Right lobe of liver (tissue), 4 donors: Measurements from ENCODE around the gene CEP128.

Source experiments
- POLR2A ChIP-seq: fragments of 450-650 bp; IDR thresholded peaks from one replicate; pipeline ENCODE4 v1.6.1; 2017; ENCODE audit warnings: antibody characterized with exemption, mild to moderate bottlenecking
- TF ChIP-seq, protein P1 (sequence below), 4 donors: fragments of 200-600 bp in 3 of 4; fragments of 450-650 bp in 1 of 4; IDR thresholded peaks; one replicate each; pipeline versions ENCODE4 v1.5.1 to v1.8.0; 2016 to 2022; ENCODE audit warnings: antibody characterized with exemption in 4 of 4, mild to moderate bottlenecking in 2 of 4
- donor health status: DM: no; HTN: no; CAD: no.
- donor health status: DM: no; HTN: no; CAD: no.
- donor health status: DM: no; HTN: yes; CAD: no.

DNA sequence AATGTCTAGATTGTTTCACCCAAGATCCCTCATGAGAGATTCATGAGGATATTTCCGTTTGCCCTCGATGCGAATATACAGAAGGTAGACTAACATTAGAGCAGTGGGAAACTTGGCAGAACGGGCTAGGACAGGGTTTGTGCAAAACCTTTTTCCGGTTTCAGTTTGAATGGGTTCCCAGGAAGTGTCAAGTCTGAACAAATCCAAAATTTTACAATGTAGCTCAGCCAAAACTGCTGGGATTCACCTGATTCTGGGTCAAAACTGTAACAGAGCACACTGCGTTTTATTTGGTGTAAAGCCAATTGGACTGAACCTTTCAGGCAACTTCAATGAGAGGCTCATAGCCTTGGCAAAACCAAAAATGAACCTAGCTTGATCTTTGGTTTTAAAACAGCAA is 392.4 kb downstream of the CEP128 start:
- TF ChIP-seq, protein P1, sequence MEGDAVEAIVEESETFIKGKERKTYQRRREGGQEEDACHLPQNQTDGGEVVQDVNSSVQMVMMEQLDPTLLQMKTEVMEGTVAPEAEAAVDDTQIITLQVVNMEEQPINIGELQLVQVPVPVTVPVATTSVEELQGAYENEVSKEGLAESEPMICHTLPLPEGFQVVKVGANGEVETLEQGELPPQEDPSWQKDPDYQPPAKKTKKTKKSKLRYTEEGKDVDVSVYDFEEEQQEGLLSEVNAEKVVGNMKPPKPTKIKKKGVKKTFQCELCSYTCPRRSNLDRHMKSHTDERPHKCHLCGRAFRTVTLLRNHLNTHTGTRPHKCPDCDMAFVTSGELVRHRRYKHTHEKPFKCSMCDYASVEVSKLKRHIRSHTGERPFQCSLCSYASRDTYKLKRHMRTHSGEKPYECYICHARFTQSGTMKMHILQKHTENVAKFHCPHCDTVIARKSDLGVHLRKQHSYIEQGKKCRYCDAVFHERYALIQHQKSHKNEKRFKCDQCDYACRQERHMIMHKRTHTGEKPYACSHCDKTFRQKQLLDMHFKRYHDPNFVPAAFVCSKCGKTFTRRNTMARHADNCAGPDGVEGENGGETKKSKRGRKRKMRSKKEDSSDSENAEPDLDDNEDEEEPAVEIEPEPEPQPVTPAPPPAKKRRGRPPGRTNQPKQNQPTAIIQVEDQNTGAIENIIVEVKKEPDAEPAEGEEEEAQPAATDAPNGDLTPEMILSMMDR (IDR thresholded peaks at IDR 0.05) = no peak
- no peak for TF ChIP-seq POLR2A
